OCI-LY3 (cell line): ENCODE data around the gene RASA2.

Source experiments
- H2AFZ ChIP-seq: fragments of 200-600, 300-600 bp; shearing (Covaris generic); 2 replicates; pipeline ENCODE4 v1.6.0; 2014; ENCODE audit warnings: antibody characterized with exemption, low read depth, low read length
- H3K27ac ChIP-seq: fragments of 200-600, 300-600 bp; sonication (generic); 2 replicates; pipeline ENCODE4 v1.5.1; 2014; ENCODE audit warnings: mild to moderate bottlenecking, low read length, moderate library complexity, mixed read lengths
- H3K27me3 ChIP-seq: fragments of 200-600, 300-600 bp; sonication (generic); 2 replicates; pipeline ENCODE4 v1.6.1; 2014; ENCODE audit warnings: low read depth, low read length, mixed read lengths
- H3K36me3 ChIP-seq: fragments of 200-600, 300-600 bp; sonication (generic); replicated peaks from 2 replicates; pipeline ENCODE3; 2014; ENCODE audit warnings: low read depth, low read length, mixed read lengths
- H3K4me1 ChIP-seq: fragments of 300-600, 200-600 bp; sonication (generic); 2 replicates; pipeline ENCODE4 v1.6.1; 2014; ENCODE audit warnings: low read length, mixed read lengths
- H3K4me2 ChIP-seq: fragments of 200-600, 300-600 bp; sonication (generic); 2 replicates; pipeline ENCODE4 v1.6.1; 2014; ENCODE audit warnings: low read length, mixed read lengths
- H3K4me3 ChIP-seq: fragments of 300-600, 200-600 bp; sonication (generic); 2 replicates; pipeline ENCODE4 v1.5.1; 2014; ENCODE audit warnings: antibody characterized with exemption, mild to moderate bottlenecking, low read length, moderate library complexity
- H3K79me2 ChIP-seq: fragments of 300-600, 200-600 bp; shearing (Covaris generic); 2 replicates; pipeline ENCODE4 v1.6.1; 2014; ENCODE audit warnings: mild to moderate bottlenecking, low read length, mixed read lengths
- H3K9ac ChIP-seq: fragments of 300-600, 200-600 bp; shearing (Covaris generic); 2 replicates; pipeline ENCODE4 v1.6.0; 2014; ENCODE audit warnings: mild to moderate bottlenecking, low read length, moderate library complexity
- H3K9me3 ChIP-seq: fragments of 200-600, 300-600 bp; shearing (Covaris generic); 2 replicates; pipeline ENCODE4 v1.6.1; 2014; ENCODE audit warnings: low read length, mixed read lengths; ENCODE audit not compliant: insufficient read depth
- H4K20me1 ChIP-seq: fragments of 200-600, 300-600 bp; sonication (generic); 2 replicates; pipeline ENCODE4 v1.6.1; 2016; ENCODE audit warnings: low read length, mixed read lengths; ENCODE audit not compliant: insufficient read depth
- EZH2phosphoT487 ChIP-seq: fragments of 200-600 bp; shearing (Covaris generic); IDR thresholded peaks from 2 replicates; pipeline ENCODE4 v1.6.1; 2018; ENCODE audit warnings: antibody characterized with exemption, mixed run types, low read depth
- TF ChIP-seq, protein P1 (sequence below): fragments of 200-600, 300-600 bp; sonication (generic); IDR thresholded peaks from 2 replicates; pipeline ENCODE4 v1.5.1; 2014; ENCODE audit warnings: antibody characterized with exemption, low read length, low read depth

Gene RASA2

DNA sequence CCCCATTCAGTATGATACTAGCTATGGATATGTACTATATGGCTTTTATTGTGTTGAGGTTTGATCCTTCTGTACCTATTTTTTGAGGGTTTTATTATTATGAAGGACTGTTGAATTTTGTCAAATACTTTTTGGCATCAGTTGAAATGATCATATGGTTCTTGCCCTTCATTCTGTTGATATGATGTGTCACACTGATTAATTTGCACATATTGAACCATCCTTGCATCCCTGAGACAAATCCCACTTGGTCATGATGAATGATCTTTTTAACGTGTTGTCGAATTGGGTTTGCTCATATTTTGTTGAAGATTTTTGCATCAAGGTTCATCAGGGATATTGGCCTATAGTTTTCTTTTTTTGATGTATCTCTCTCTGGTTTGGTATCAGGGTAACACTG, 61.0 kb downstream of the RASA2 start:
- H4K20me1 ChIP-seq, result no peaks in the 10 kb centered on the region
- H2AFZ ChIP-seq, result no peak overlapping the region
- peaks cover 9% of the 10 kb centered on the region for H3K36me3 ChIP-seq
- TF ChIP-seq EZH2phosphoT487, result no peak
- TF ChIP-seq, protein P1, sequence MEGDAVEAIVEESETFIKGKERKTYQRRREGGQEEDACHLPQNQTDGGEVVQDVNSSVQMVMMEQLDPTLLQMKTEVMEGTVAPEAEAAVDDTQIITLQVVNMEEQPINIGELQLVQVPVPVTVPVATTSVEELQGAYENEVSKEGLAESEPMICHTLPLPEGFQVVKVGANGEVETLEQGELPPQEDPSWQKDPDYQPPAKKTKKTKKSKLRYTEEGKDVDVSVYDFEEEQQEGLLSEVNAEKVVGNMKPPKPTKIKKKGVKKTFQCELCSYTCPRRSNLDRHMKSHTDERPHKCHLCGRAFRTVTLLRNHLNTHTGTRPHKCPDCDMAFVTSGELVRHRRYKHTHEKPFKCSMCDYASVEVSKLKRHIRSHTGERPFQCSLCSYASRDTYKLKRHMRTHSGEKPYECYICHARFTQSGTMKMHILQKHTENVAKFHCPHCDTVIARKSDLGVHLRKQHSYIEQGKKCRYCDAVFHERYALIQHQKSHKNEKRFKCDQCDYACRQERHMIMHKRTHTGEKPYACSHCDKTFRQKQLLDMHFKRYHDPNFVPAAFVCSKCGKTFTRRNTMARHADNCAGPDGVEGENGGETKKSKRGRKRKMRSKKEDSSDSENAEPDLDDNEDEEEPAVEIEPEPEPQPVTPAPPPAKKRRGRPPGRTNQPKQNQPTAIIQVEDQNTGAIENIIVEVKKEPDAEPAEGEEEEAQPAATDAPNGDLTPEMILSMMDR, result no peak
- no peak overlapping the region for H3K9ac ChIP-seq
- no peaks in the 10 kb centered on the region for H3K4me1 ChIP-seq
- no peaks in the 10 kb centered on the region for H3K9me3 ChIP-seq
- no peaks in the 10 kb centered on the region for H3K27me3 ChIP-seq
- H3K79me2 ChIP-seq, result no peaks in the 10 kb centered on the region
- no peak overlapping the region for H3K27ac ChIP-seq
- H3K4me2 ChIP-seq, result no peak overlapping the region
- H3K4me3 ChIP-seq, result no peak overlapping the region

DNA sequence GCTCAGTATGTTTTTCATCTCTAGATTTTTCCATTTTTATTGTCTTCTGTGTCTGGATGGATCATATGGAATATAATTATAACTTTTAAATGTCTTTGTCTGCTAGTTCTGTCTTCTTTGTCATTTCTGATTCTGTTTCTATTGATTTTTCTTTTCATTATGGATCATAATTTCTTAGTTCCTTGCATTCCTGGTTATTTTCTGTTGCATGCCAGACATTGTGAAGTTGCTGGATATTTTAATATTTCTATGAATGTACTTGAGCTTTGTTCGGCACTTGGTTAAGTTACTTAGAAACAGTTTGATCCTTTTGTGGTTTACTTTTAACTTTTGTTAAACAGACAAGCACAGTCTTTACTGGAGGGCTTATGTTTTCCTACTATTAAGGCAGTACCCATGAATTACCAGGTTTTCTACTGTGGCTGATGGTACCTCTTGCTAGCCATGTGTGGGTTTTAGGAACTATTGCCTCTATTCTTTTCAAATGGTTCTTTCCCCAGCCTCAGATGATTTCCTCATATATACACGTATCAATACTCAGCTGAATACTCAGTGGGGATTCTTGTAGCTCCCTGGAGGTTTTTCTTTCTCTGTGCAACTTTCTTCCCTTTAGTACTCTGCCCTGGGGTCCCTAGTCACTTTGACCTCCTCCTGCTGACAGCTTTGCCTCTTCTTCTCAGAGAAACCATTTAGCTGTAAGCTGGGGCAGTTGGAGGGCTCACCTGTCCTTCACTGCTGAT, 64.3 kb downstream of the RASA2 start:
- no peak overlapping the region for H3K27ac ChIP-seq
- no peak overlapping the region for H2AFZ ChIP-seq
- no peak overlapping the region for H3K4me3 ChIP-seq
- no peak overlapping the region for H3K4me2 ChIP-seq
- no peaks in the 10 kb centered on the region for H4K20me1 ChIP-seq
- H3K36me3 ChIP-seq, result no peaks in the 10 kb centered on the region
- H3K27me3 ChIP-seq, result no peaks in the 10 kb centered on the region
- H3K79me2 ChIP-seq, result no peaks in the 10 kb centered on the region
- H3K4me1 ChIP-seq, result no peaks in the 10 kb centered on the region
- TF ChIP-seq, protein P1, result no peak
- TF ChIP-seq EZH2phosphoT487, result no peak
- no peak overlapping the region for H3K9ac ChIP-seq
- H3K9me3 ChIP-seq, result no peaks in the 10 kb centered on the region

- Histone ChIP-seq H3K4me3 (no peak overlapping the region), H3K4me1 (0 out of 2 replicates have a peak, but pooled peaks cover under 1% of the 10 kb centered on the region), H3K79me2 (no peaks in the 10 kb centered on the region), H3K27ac (no peak overlapping the region), H3K36me3 (peaks cover 5% of the 10 kb centered on the region), H3K9ac (no peak overlapping the region), H2AFZ (no peak overlapping the region), H3K9me3 (no peaks in the 10 kb centered on the region), H4K20me1 (no peaks in the 10 kb centered on the region), H3K27me3 (no peaks in the 10 kb centered on the region), H3K4me2 (no peak overlapping the region)
- no peak for TF ChIP-seq EZH2phosphoT487
- TF ChIP-seq, protein P1, result no peak
Measured at GRCh38 chr3:141552440-141552991, 65.7 kb downstream of the RASA2 start.

DNA sequence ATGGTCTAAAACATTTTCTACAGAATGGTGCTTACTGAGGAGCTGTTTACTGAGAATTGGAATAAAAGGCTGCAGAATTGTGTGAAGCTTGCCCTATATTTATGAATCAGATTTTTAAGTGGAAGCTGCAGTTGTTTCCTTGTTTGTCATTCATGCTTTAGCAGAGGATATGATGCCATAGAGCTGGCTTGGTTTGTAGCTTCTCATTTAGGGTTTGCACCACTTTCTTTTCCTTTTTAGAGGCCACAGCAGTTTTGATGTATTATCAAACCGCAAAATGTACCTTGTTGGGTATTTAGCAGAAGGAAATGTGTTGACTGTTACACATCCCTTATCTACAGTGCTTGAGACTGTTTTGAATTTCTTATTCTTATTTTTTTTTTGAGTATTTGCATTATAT, 66.2 kb downstream of the RASA2 start:
- Histone ChIP-seq H3K27me3 (no peaks in the 10 kb centered on the region), H3K4me2 (no peak overlapping the region), H3K9ac (no peak overlapping the region), H3K9me3 (no peaks in the 10 kb centered on the region), H3K4me3 (no peak overlapping the region), H3K36me3 (peaks cover 5% of the 10 kb centered on the region), H2AFZ (no peak overlapping the region), H3K79me2 (no peaks in the 10 kb centered on the region), H3K4me1 (peaks cover 5% of the 10 kb centered on the region; the same call in 1 of the 2 replicates), H4K20me1 (no peaks in the 10 kb centered on the region), H3K27ac (no peak overlapping the region)
- TF ChIP-seq EZH2phosphoT487, result no peak
- TF ChIP-seq, protein P1, result no peak
